ENCODE measurements around the gene MCRIP2. TPM values are rescaled to one million over a fixed set of nuclear protein-coding genes. Genes with fewer than 3 reads are reported as not detected.
A peak's percentile ranks its signal among the peaks of the same experiment; 100 is the strongest.

Gene MCRIP2
- total and polyA plus RNA-seq, 11 donors, result 52.3 to 321 (median 97.0) TPM

GRCh38 chr16:660459-661183 is 19.0 kb downstream of the MCRIP2 start:
- H3K27ac ChIP-seq, result peak overlapping the region in 11 of 12 donors; percentile 3 to 80 (median 55)
- H3K4me3 ChIP-seq, result peak overlapping the region in 9 of 12 donors; percentile 11 to 42 (median 32)
- H3K4me1 ChIP-seq, result peaks cover 0 to 16% (median 11%) of the 10 kb centered on the region in 12 donors
- WGBS, 4 donors, result 11 to 18% (median 14%) methylated on average over 18 to 41 of the region's 43 CpGs
- intact Hi-C loops (cut with DNase I), result loop anchor here in 5 of 10 donors (2.0 to 10.0 kb wide), 6 partner anchors 78 to 266 kb away; partner anchors contain the start of genes NME4 (in 2 of the 5) and RAB11FIP3 (in 1 of the 5)
- H3K27me3 ChIP-seq, result no peaks in the 10 kb centered on the region
- DNase-seq, result peak; percentile 87 to 93 (median 92)
- H3K36me3 ChIP-seq, result peaks cover 0 to 21% (median 0%) of the 10 kb centered on the region in 9 donors
- TF ChIP-seq CTCF (IDR thresholded peaks at IDR 0.05) (peak; percentile 36 to 78 (median 57)), POLR2A (IDR thresholded peaks at IDR 0.05) (peak in 1 of 2 donors; percentile 49)
- H3K9me3 ChIP-seq, result no peaks in the 10 kb centered on the region
- peak; percentile 81 to 90 (median 82) for ATAC-seq

- Histone ChIP-seq H3K36me3 (peaks cover 0 to 15% (median 0%) of the 10 kb centered on the region in 9 donors), H3K27me3 (no peaks in the 10 kb centered on the region), H3K9me3 (no peaks in the 10 kb centered on the region), H3K4me1 (peaks cover 0 to 16% (median 11%) of the 10 kb centered on the region in 12 donors), H3K27ac (peak overlapping the region in 9 of 12 donors; percentile 27 to 78 (median 52)), H3K4me3 (peak overlapping the region in 5 of 12 donors; percentile 10 to 38 (median 24))
- peak in 3 of 4 donors; percentile 2 for ATAC-seq
- TF ChIP-seq POLR2A (IDR thresholded peaks at IDR 0.05) (no peak), CTCF (IDR thresholded peaks at IDR 0.05) (no peak)
- intact Hi-C loops (cut with DNase I), result loop anchor here in 5 of 10 donors (2.0 to 10.0 kb wide), 6 partner anchors 79 to 267 kb away; partner anchors contain the start of genes NME4 (in 2 of the 5) and RAB11FIP3 (in 1 of the 5)
- no peak for DNase-seq
- 56 to 74% (median 60%) methylated on average over 16 to 35 of the region's 35 CpGs for WGBS, 4 donors
Measured at GRCh38 chr16:661184-661821, 19.7 kb downstream of the MCRIP2 start.

- intact Hi-C loops (cut with DNase I), result loop anchor here in 4 of 10 donors (5.0 to 10.0 kb wide), 4 partner anchors 80 to 267 kb away; partner anchors contain the start of genes NME4 (in 2 of the 4) and RAB11FIP3 (in 1 of the 4)
- Histone ChIP-seq H3K4me3 (no peak overlapping the region), H3K36me3 (peaks cover 0 to 7% (median 0%) of the 10 kb centered on the region in 9 donors), H3K4me1 (peaks cover 0 to 19% (median 11%) of the 10 kb centered on the region in 12 donors), H3K9me3 (no peaks in the 10 kb centered on the region), H3K27me3 (no peaks in the 10 kb centered on the region), H3K27ac (no peak overlapping the region)
- no peak for TF ChIP-seq POLR2A (IDR thresholded peaks at IDR 0.05)
- no peak for TF ChIP-seq CTCF (IDR thresholded peaks at IDR 0.05)
- no peak for ATAC-seq
- no peak for DNase-seq
- 88 to 96% (median 94%) methylated on average over 3 to 19 of the region's 19 CpGs for WGBS, 4 donors
Measured at GRCh38 chr16:662095-662494, 20.5 kb downstream of the MCRIP2 start.
